A549 treated with CORT108297 at 1 μM for 4 hours (cell line): ENCODE measurements around the gene RASL10A. TPM values are rescaled to one million over a fixed set of nuclear protein-coding genes. Genes with fewer than 3 reads are reported as not detected.

ENCODE experiments used
- total RNA-seq: library from RNA; stranded (reverse); fragments of 200-300 nt; extraction: Qiagen RNA extraction; gene quantifications from 5 replicates; pipeline ENCODE4 v1.2.3, GENCODE V29; 2022

RASL10A gene
- total RNA-seq: 0.21 to 0.61 TPM (median 0.37 TPM) in 4 of 5 replicates, not detected in the other

DNA sequence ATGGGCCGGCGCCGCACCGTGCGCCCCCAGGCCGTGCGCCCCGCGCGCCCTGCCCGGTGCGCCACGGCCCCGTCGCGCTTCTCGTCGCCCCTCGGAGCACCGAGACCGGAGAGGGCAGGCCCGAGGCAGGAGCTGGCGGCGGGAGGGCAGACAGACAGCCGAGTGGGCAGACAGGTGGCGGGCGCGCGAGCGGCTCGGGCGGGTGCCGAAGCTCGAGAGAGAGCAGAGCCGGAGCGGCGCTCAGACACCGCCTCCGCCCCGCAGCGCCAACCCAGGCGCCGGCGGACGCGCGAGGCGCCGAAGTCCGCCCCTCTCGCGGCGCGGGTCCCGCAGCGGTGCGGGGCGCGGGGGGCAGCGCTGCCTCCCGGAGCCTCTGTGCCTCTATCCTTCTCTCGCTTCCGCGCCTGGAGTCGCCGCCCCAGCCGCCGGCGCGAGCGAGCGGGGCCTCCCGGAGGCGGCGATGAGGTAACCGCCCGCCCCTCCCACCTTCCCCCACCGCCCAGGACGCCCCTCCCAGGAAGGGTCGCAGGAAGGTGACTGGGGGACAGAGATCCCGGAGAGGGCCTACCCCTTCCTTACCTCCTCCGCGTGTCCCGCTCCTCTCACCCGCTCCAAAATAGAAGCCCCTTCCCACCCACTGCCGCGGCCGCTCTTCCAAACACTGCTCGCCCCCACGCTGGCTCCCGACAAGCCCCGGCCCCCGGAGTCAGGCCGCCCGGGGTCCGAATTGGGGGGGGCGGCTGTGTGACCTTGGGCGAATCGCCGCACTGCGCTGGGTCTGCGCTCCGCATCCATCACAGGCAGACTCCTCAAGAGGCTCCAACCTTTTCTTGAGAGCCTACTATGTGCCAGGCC lies at the start of gene RASL10A:
Gene RASL10A (minus strand): TSS at position 412 of the 855 bp plus-strand sequence. CDS start 451 bp downstream, outside the sequence.

DNA sequence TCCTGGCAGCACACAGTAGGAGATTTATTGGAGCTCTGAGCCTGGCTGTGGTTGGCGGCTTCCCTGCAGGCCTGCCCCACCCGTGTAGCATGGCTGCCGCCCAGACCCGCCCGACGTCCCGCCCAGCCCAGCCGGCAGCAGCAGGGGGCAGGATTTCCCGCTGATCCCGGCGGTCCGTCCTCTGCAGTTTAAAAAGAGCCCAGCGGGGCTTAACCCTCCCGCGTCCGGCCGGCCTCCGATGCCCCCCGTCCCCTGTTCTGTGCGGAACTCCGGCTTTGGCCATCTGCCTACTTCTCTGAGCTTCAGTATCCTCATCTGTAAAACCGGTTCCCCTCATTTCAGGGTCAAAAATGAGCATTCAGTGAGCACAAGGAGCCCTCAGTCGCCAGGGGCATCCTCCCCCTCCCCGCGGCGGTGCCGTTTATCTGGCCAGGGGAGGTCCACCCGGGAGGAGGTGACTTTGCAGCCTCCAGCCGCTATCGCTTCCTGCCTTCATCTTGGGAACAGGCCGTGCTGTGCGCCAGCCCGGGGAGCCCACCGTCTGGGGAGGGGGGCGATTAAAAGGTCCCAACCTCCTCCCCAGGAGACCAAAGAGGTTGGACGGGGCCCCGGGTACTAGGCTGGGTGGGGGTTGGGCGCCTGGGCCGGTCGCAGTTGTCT lies 9.2 kb downstream of the RASL10A start, which contains the start of gene GAS2L1:
Gene GAS2L1 (plus strand): TSS at position 476 of the 660 bp plus-strand sequence. CDS start 1,456 bp downstream, outside the sequence.

GRCh38 chr22:29267858-29268510 lies 47.5 kb downstream of the RASL10A start, which contains the start of the genes EWSR1 and RHBDD3:
EWSR1 (plus strand) TSS chr22:29268268; CDS start chr22:29268337, 69 bp downstream.
RHBDD3 (minus strand) TSS chr22:29267981; CDS start chr22:29265626, 2,355 bp downstream.

Other genes with a start within 250 kb of the RASL10A start
- 2.5 to 4.6 TPM (median 3.5 TPM) in 5 replicates for gene KREMEN1, start 242.7 kb downstream of the RASL10A start, total RNA-seq
- 0.16 to 0.65 TPM (median 0.33 TPM) in 5 replicates for gene EMID1, start 109.8 kb downstream of the RASL10A start, total RNA-seq
- gene RHBDD3, start 47.7 kb downstream of the RASL10A start, total RNA-seq: 18.0 to 34.3 TPM (median 31.2 TPM) in 5 replicates
- gene EWSR1, start 47.4 kb downstream of the RASL10A start, total RNA-seq: 214 to 227 TPM (median 217 TPM) in 5 replicates
- gene GAS2L1, start 9.0 kb downstream of the RASL10A start, total RNA-seq: 21.2 to 37.0 TPM (median 34.4 TPM) in 5 replicates
- gene AP1B1, start 72.9 kb upstream of the RASL10A start, total RNA-seq: 23.8 to 28.3 TPM (median 27.2 TPM) in 5 replicates
- gene RFPL1, start 122.9 kb upstream of the RASL10A start, total RNA-seq: not detected in 5 replicates
- 0.03 to 0.10 TPM (median 0.08 TPM) in 5 replicates for gene NEFH, start 164.5 kb upstream of the RASL10A start, total RNA-seq
- gene THOC5, start 238.1 kb upstream of the RASL10A start, total RNA-seq: 26.8 to 31.9 TPM (median 29.1 TPM) in 5 replicates